ENCODE data around the gene SCO2.
"Not testable (repeated sequence)": the region's sequence is repeated elsewhere in the genome, so short reads cannot be mapped to it uniquely, and the experiment has no call there.

SCO2 gene

DNA sequence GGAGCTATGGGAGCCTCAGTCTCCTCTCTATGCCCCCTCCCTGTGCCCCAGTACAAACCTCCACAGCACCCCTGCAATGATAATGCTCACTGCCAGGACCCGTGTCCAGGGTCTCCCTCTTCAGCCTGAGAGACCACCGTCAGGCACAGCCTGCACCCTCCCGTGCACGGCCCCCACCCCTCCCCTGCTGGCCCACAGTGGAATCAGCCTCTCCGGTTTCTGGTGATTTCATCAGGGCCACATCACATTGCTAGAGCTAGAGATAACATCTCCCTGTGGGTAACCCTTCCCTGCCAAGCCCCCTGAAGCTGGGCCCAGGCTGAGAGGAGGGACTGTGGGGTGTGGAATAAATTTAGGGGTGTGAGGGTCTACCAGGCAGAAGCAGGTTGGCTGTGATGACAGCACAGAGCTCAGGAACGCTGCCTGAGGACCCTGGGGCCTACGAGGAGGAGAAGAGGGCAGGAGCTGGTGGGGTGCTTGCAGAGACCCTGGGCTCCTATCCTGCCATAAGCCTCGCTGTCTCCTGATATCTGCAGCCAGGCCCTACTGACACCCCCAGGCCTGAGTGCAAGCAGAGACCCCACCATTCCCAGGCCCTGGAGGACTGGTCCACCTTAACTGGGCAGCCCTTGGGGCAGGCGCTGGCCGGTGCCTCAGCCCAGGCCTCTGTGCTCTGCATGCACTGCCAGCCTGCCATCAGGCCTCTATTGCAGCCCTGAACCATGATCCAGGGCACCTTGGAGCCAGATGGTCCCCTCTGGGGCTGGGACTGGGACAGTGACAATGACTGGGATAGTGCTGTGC, 20.3 kb upstream of the SCO2 start, which contains the start of gene KLHDC7B:
TSS of gene KLHDC7B (plus strand) at position 378 of the 804 bp plus-strand sequence. CDS start at position 723, 345 bp downstream.
- H3K4me3 ChIP-seq (ENCODE audit: insufficient read length, low read depth): no peak within 1 kb of the TSS
- no peaks in the 10 kb centered on the region for H3K9me3 ChIP-seq (ENCODE audit: insufficient read depth, low read length)
- peaks cover 11% of the 10 kb centered on the region for H3K27me3 ChIP-seq (ENCODE audit: insufficient read depth, insufficient read length)
- no peaks in the 10 kb centered on the region for H3K36me3 ChIP-seq (ENCODE audit: insufficient read depth, insufficient read length, low read length)
- TF ChIP-seq ZNF274 (IDR thresholded peaks at IDR 0.05; ENCODE audit: low read depth, low read length): no peak
- no peak for DNase-seq (ENCODE audit: low read depth, low spot score)
- H3K4me1 ChIP-seq (ENCODE audit: insufficient read depth, insufficient read length): no peaks in the 10 kb centered on the region
- H3K9ac ChIP-seq (ENCODE audit: insufficient read length, low read depth): no peak within 1 kb of the TSS

DNA sequence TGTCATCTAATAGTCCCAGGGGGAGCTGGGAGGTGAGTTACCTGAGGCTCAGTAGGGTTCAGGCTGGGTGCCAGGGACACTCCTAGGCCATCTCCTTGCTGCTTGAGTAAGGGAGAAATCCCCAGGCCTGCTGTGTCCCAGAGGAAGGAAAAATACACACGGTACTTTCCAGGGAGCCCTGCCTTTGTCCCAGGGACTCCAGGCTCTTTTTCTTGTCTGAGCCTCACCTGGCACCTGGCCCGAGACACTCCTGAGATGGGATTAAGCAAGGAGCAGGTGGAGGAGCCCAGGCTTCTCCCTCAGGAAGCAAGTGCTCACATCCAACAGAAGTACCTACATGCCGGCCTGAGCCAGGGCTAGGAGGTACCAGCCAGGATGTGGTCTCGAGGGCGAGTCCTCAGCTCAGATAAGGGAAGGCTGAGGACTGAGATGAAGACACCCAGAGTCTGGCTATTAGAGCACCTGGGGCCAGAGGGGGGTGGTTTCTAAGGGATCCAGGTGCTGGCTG, 19.4 kb upstream of the SCO2 start:
- Histone ChIP-seq H3K9ac (ENCODE audit: insufficient read length, low read depth) (peak overlapping the region; percentile 32), H3K36me3 (ENCODE audit: insufficient read depth, insufficient read length, low read length) (no peaks in the 10 kb centered on the region), H3K9me3 (ENCODE audit: insufficient read depth, low read length) (no peaks in the 10 kb centered on the region), H3K4me1 (ENCODE audit: insufficient read depth, insufficient read length) (no peaks in the 10 kb centered on the region), H3K27me3 (ENCODE audit: insufficient read depth, insufficient read length) (peaks cover 11% of the 10 kb centered on the region), H3K4me3 (ENCODE audit: insufficient read length, low read depth) (no peak overlapping the region)
- TF ChIP-seq SUZ12 (IDR thresholded peaks at IDR 0.05; ENCODE audit: extremely low read depth, insufficient read depth, insufficient read length): no peak
- no peak for TF ChIP-seq YY1 (IDR thresholded peaks at IDR 0.05; ENCODE audit: insufficient read depth, insufficient read length)
- TF ChIP-seq ZNF274 (IDR thresholded peaks at IDR 0.05; ENCODE audit: low read depth, low read length): no peak
- DNase-seq (ENCODE audit: low read depth, low spot score): no peak

GRCh38 chr22:50544078-50544745, 18.8 kb upstream of the SCO2 start:
- no peak for DNase-seq (ENCODE audit: low read depth, low spot score)
- peak overlapping the region; percentile 2 for H3K4me3 ChIP-seq (ENCODE audit: insufficient read length, low read depth)
- H3K36me3 ChIP-seq (ENCODE audit: insufficient read depth, insufficient read length, low read length): no peaks in the 10 kb centered on the region
- peak overlapping the region; percentile 32 for H3K9ac ChIP-seq (ENCODE audit: insufficient read length, low read depth)
- H3K27me3 ChIP-seq (ENCODE audit: insufficient read depth, insufficient read length): peaks cover 11% of the 10 kb centered on the region
- TF ChIP-seq SUZ12 (IDR thresholded peaks at IDR 0.05; ENCODE audit: extremely low read depth, insufficient read depth, insufficient read length) (no peak), YY1 (IDR thresholded peaks at IDR 0.05; ENCODE audit: insufficient read depth, insufficient read length) (no peak), ZNF274 (IDR thresholded peaks at IDR 0.05; ENCODE audit: low read depth, low read length) (no peak)
- H3K9me3 ChIP-seq (ENCODE audit: insufficient read depth, low read length): no peaks in the 10 kb centered on the region
- H3K4me1 ChIP-seq (ENCODE audit: insufficient read depth, insufficient read length): no peaks in the 10 kb centered on the region

DNA sequence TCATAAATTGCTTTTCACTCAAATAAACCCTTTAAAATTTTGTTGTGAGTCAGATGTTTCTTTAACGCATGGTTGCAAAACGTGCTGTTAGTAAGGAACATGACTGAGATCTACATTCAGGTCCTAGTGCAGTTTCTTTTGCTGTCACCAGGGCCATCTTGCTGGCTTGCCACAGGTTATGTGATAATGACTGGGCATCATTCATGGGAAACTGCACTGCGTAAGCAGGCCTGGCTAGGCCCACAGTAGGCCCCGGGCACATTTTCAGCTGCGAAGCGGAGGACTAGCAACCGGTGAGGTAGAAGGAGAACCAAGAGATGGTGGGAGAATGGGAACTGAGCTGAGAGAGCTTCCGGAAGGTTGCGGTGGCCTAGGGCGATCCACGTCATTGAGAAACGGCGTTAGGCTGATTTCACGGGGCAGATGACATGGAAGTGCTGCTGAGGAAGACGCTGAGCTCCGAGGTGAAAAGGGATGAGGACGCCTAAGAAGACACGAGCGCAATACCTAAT, 17.1 kb upstream of the SCO2 start:
- no peak for DNase-seq (ENCODE audit: low read depth, low spot score)
- Histone ChIP-seq H3K4me1 (ENCODE audit: insufficient read depth, insufficient read length) (no peaks in the 10 kb centered on the region), H3K4me3 (ENCODE audit: insufficient read length, low read depth) (no peak overlapping the region)

GRCh38 chr22:50541667-50542026, 16.2 kb upstream of the SCO2 start:
- not testable (repeated sequence) for DNase-seq (ENCODE audit: low read depth, low spot score); H3K36me3 ChIP-seq (ENCODE audit: insufficient read depth, insufficient read length, low read length); H3K9ac ChIP-seq (ENCODE audit: insufficient read length, low read depth); H3K4me3 ChIP-seq (ENCODE audit: insufficient read length, low read depth); H3K4me1 ChIP-seq (ENCODE audit: insufficient read depth, insufficient read length); H3K9me3 ChIP-seq (ENCODE audit: insufficient read depth, low read length)
- H3K27me3 ChIP-seq (ENCODE audit: insufficient read depth, insufficient read length): peaks cover 11% of the 10 kb centered on the region

More for the DNA sequence above, 17.1 kb upstream of the SCO2 start:
- TF ChIP-seq YY1 (IDR thresholded peaks at IDR 0.05; ENCODE audit: insufficient read depth, insufficient read length): no peak
- TF ChIP-seq SUZ12 (IDR thresholded peaks at IDR 0.05; ENCODE audit: extremely low read depth, insufficient read depth, insufficient read length): no peak
- TF ChIP-seq ZNF274 (IDR thresholded peaks at IDR 0.05; ENCODE audit: low read depth, low read length): no peak
- Histone ChIP-seq H3K9ac (ENCODE audit: insufficient read length, low read depth) (no peak overlapping the region), H3K9me3 (ENCODE audit: insufficient read depth, low read length) (no peaks in the 10 kb centered on the region), H3K27me3 (ENCODE audit: insufficient read depth, insufficient read length) (peaks cover 11% of the 10 kb centered on the region), H3K36me3 (ENCODE audit: insufficient read depth, insufficient read length, low read length) (no peaks in the 10 kb centered on the region)

- DNase-seq (ENCODE audit: low read depth, low spot score): no peak
- no peaks in the 10 kb centered on the region for H3K36me3 ChIP-seq (ENCODE audit: insufficient read depth, insufficient read length, low read length)
- TF ChIP-seq SUZ12 (IDR thresholded peaks at IDR 0.05; ENCODE audit: extremely low read depth, insufficient read depth, insufficient read length): no peak
- no peak for TF ChIP-seq ZNF274 (IDR thresholded peaks at IDR 0.05; ENCODE audit: low read depth, low read length)
- no peak for TF ChIP-seq YY1 (IDR thresholded peaks at IDR 0.05; ENCODE audit: insufficient read depth, insufficient read length)
- no peak overlapping the region for H3K4me3 ChIP-seq (ENCODE audit: insufficient read length, low read depth)
- H3K9ac ChIP-seq (ENCODE audit: insufficient read length, low read depth): no peak overlapping the region
- no peaks in the 10 kb centered on the region for H3K4me1 ChIP-seq (ENCODE audit: insufficient read depth, insufficient read length)
- H3K27me3 ChIP-seq (ENCODE audit: insufficient read depth, insufficient read length): peaks cover 11% of the 10 kb centered on the region
- H3K9me3 ChIP-seq (ENCODE audit: insufficient read depth, low read length): no peaks in the 10 kb centered on the region
Measured at GRCh38 chr22:50540381-50540780, 15.0 kb upstream of the SCO2 start.

DNA sequence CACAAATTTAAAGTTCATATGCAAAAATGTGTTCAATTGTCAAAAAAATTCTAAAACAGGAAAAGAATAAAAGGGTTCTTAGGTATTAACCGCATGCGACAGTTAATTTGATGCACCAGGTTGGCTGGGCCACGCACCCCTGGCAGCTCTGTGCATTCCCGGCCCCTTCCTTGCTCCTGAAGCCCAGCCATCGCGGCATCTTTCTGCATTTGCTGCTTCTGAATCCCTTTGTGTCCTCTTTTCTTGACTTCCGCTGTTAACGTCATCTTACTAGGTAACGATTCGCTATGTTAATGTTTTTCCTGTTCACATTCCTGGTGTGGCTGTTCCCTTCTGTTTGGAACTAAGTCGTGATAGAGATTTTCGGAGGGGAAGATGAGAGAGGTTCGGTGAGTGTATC, 12.4 kb upstream of the SCO2 start:
- Histone ChIP-seq H3K36me3 (ENCODE audit: insufficient read depth, insufficient read length, low read length) (no peaks in the 10 kb centered on the region), H3K27me3 (ENCODE audit: insufficient read depth, insufficient read length) (no peaks in the 10 kb centered on the region), H3K9ac (ENCODE audit: insufficient read length, low read depth) (no peak overlapping the region), H3K4me1 (ENCODE audit: insufficient read depth, insufficient read length) (no peaks in the 10 kb centered on the region), H3K4me3 (ENCODE audit: insufficient read length, low read depth) (no peak overlapping the region), H3K9me3 (ENCODE audit: insufficient read depth, low read length) (no peaks in the 10 kb centered on the region)
- TF ChIP-seq ZNF274 (IDR thresholded peaks at IDR 0.05; ENCODE audit: low read depth, low read length) (no peak), YY1 (IDR thresholded peaks at IDR 0.05; ENCODE audit: insufficient read depth, insufficient read length) (no peak), SUZ12 (IDR thresholded peaks at IDR 0.05; ENCODE audit: extremely low read depth, insufficient read depth, insufficient read length) (no peak)
- DNase-seq (ENCODE audit: low read depth, low spot score): no peak

All from NT2/D1 (cell line).